Vagina (tissue), 2 donors: ENCODE measurements around the gene TUT4. TPM values are rescaled to one million over a fixed set of nuclear protein-coding genes. Genes with fewer than 3 reads are reported as not detected.

Experiments used
- DNase-seq, 2 donors: peaks; one replicate each; pipeline ENCODE4 v3.0.0-alpha.2; 2017; ENCODE audit errors: extremely low spot score in 2 of 2
- H3K27ac ChIP-seq: fragments of 200-600 bp; sonication (generic); one replicate; pipeline ENCODE4 v1.5.1; 2019
- H3K27me3 ChIP-seq: fragments of 200-600 bp; sonication (generic); one replicate; pipeline ENCODE4 v1.5.1; 2019
- H3K36me3 ChIP-seq, 2 donors: fragments of 200-600 bp; sonication (generic); one replicate each; pipeline ENCODE4 v1.5.1; 2017 to 2019
- H3K4me1 ChIP-seq: fragments of 200-600 bp; sonication (generic); one replicate; pipeline ENCODE4 v1.5.1; 2019
- H3K4me3 ChIP-seq, 2 donors: fragments of 200-600 bp; sonication (generic); 1 replicate in 1 of 2; 2 replicates in 1 of 2; pipeline ENCODE4 v1.5.1; 2016 to 2019
- H3K9me3 ChIP-seq: fragments of 200-600 bp; sonication (generic); one replicate; pipeline ENCODE4 v1.5.1; 2019
- POLR2A ChIP-seq, 2 donors: fragments of 450-650 bp; IDR thresholded peaks; one replicate each; pipeline ENCODE4 v1.6.1; 2017; ENCODE audit warnings: antibody characterized with exemption in 2 of 2, mild to moderate bottlenecking in 2 of 2, moderate library complexity in 2 of 2
- POLR2AphosphoS5 ChIP-seq, 2 donors: sonication (generic); formaldehyde crosslinking; IDR thresholded peaks; one replicate each; pipeline ENCODE4 v1.9.0; 2017; ENCODE audit warnings: antibody characterized with exemption in 2 of 2, mild to moderate bottlenecking in 2 of 2, low read depth in 1 of 2; ENCODE audit not compliant: insufficient read depth in 1 of 2
- intact Hi-C: fragments of 100-400 bp; cut with DNase I; formaldehyde crosslinking; loops from one replicate; pipeline ENCODE4 v1.15.1; 2023
- total RNA-seq: library from RNA; depleted of rRNA; stranded (reverse); fragments of >200 nt; gene quantifications from one replicate; pipeline ENCODE4 v1.2.3, GENCODE V29; 2016
- TF ChIP-seq, protein P1 (sequence below), 3 experiments: fragments of 450-650 bp in 2 of 3; fragments of 200-600 bp in 1 of 3; sonication (generic) in 1 of 3; IDR thresholded peaks; one replicate each; pipeline ENCODE4 v1.5.1; 2017 to 2019; ENCODE audit warnings: antibody characterized with exemption in 3 of 3, mild to moderate bottlenecking in 2 of 3, moderate library complexity in 2 of 3

Gene TUT4
- total RNA-seq, 1 donor from 2014 or later: 78.1 TPM

DNA sequence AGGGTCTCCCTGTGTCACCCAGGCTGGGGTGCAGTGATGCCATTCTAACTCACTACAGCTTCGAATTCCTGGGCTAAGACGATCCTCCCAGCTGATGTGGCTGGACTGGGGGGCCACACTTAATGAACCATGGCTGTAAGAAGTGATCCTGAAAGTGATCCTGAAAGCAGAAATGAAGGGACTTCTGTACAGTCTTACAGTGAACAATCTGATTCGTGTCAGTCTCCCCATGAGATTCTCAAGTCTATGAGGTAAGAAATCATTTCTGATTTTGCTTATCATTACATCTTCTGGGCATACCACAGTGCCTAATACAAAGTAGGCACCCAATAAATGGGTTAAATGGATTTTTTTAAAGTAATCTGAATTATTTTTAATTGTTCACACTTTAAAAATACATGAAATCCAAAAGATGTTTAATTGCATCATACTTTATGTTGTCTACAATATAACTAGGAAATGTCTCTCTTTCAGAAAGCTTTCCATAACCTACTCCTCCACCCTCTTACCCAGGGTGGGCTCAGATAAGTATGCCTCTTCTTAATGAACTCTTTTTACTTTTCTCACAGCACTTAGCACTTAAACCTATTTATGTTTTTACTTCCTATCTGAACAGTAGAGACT lies 21.5 kb downstream of the TUT4 start:
- no peaks in the 10 kb centered on the region for H3K27me3 ChIP-seq
- H3K36me3 ChIP-seq: no peaks in the 10 kb centered on the region
- H3K9me3 ChIP-seq: no peaks in the 10 kb centered on the region
- no peaks in the 10 kb centered on the region for H3K4me1 ChIP-seq
- DNase-seq: no peak
- TF ChIP-seq, protein P1, sequence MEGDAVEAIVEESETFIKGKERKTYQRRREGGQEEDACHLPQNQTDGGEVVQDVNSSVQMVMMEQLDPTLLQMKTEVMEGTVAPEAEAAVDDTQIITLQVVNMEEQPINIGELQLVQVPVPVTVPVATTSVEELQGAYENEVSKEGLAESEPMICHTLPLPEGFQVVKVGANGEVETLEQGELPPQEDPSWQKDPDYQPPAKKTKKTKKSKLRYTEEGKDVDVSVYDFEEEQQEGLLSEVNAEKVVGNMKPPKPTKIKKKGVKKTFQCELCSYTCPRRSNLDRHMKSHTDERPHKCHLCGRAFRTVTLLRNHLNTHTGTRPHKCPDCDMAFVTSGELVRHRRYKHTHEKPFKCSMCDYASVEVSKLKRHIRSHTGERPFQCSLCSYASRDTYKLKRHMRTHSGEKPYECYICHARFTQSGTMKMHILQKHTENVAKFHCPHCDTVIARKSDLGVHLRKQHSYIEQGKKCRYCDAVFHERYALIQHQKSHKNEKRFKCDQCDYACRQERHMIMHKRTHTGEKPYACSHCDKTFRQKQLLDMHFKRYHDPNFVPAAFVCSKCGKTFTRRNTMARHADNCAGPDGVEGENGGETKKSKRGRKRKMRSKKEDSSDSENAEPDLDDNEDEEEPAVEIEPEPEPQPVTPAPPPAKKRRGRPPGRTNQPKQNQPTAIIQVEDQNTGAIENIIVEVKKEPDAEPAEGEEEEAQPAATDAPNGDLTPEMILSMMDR (IDR thresholded peaks at IDR 0.05): no peak
- TF ChIP-seq POLR2A (IDR thresholded peaks at IDR 0.05) (no peak), POLR2AphosphoS5 (IDR thresholded peaks at IDR 0.05; ENCODE audit: insufficient read depth in 1 of 2, low read depth in 1 of 2) (no peak)
- H3K27ac ChIP-seq: no peak overlapping the region
- H3K4me3 ChIP-seq: no peak overlapping the region
- intact Hi-C loops: no loop called here

DNA sequence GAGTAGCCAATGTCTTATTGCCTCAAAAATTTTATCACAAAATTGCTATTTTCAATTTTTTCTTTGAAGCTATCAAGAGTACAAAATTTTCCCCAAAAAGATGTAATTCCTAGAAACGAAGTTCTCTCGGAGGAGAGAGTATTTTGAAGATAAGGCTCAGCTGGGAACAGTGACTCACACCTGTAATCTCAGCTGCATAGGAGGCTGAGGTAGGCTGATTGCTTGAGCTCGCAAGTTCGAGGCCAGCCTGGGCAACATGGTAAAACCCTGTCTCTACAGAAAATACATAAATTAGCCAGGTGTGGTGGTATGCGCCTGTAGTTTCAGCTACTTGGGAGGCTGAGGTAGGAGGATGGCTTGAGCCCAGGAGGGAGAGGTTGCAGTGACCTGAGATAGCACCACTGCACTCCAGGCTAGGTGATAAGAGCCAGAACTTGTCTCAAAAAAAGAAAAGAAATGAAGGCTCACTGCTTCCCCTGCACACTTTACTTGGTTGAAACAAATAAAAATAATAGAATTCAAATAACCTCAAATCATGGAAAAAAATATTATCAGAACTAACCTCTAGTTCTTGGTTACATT lies 22.2 kb downstream of the TUT4 start:
- Histone ChIP-seq H3K27ac (no peak overlapping the region), H3K9me3 (no peaks in the 10 kb centered on the region), H3K4me1 (no peaks in the 10 kb centered on the region), H3K36me3 (peaks cover 0 to 5% of the 10 kb centered on the region in 2 donors), H3K4me3 (no peak overlapping the region), H3K27me3 (no peaks in the 10 kb centered on the region)
- intact Hi-C loops: no loop called here
- no peak for DNase-seq
- TF ChIP-seq POLR2AphosphoS5 (IDR thresholded peaks at IDR 0.05; ENCODE audit: insufficient read depth in 1 of 2, low read depth in 1 of 2): no peak
- no peak for TF ChIP-seq POLR2A (IDR thresholded peaks at IDR 0.05)
- TF ChIP-seq, protein P1 (IDR thresholded peaks at IDR 0.05): no peak

DNA sequence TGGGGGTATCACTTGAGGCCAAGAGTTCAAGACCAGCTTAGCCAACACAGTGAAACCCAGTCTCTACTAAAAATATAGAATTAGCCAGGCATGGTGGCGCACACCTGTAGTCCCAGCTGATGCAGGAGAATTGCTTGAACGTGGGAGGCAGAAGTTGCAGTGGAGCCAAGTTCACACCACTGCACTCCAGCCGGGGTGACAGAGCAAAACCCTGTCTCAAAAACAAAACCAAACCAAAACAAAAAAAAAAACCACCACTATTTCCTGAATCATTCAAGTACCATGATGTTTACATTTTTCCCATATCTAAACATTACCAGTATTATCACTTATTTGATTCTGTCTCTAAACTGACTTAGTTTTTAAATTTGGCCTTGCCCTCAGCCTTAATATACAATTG lies 29.5 kb downstream of the TUT4 start:
- H3K27me3 ChIP-seq: no peaks in the 10 kb centered on the region
- intact Hi-C loops: no loop called here
- TF ChIP-seq, protein P1 (IDR thresholded peaks at IDR 0.05): no peak
- TF ChIP-seq POLR2A (IDR thresholded peaks at IDR 0.05) (no peak), POLR2AphosphoS5 (IDR thresholded peaks at IDR 0.05; ENCODE audit: insufficient read depth in 1 of 2, low read depth in 1 of 2) (no peak)
- H3K4me1 ChIP-seq: peaks cover 4% of the 10 kb centered on the region
- no peak overlapping the region for H3K4me3 ChIP-seq
- H3K9me3 ChIP-seq: no peaks in the 10 kb centered on the region
- peaks cover 0 to 10% of the 10 kb centered on the region in 2 donors for H3K36me3 ChIP-seq
- no peak overlapping the region for H3K27ac ChIP-seq
- no peak for DNase-seq

DNA sequence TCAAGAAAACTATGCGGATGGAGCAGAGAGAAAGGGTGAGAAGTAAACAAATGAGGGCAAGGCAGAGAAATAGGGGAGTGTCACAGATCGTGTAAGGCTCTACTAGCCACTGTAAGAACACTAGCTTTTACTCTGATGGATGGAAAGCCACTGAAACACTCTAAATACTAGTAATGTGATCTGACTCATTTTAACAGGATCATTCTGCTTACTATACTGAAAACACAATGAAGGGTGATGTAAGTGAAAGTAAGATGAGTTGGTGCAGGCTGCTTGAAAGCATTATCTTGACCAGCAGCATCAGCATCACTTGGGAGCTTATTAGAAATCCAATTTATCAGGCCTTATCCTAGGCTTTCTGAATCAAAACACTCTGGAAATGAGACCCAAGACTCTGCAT lies 32.7 kb downstream of the TUT4 start:
- H3K36me3 ChIP-seq: peaks cover 0 to 9% of the 10 kb centered on the region in 2 donors
- intact Hi-C loops: no loop called here
- no peak overlapping the region for H3K27ac ChIP-seq
- peaks cover 4% of the 10 kb centered on the region for H3K4me1 ChIP-seq
- H3K9me3 ChIP-seq: no peaks in the 10 kb centered on the region
- H3K4me3 ChIP-seq: no peak overlapping the region
- no peak for DNase-seq
- TF ChIP-seq, protein P1 (IDR thresholded peaks at IDR 0.05): no peak
- no peak for TF ChIP-seq POLR2A (IDR thresholded peaks at IDR 0.05)
- no peak for TF ChIP-seq POLR2AphosphoS5 (IDR thresholded peaks at IDR 0.05; ENCODE audit: insufficient read depth in 1 of 2, low read depth in 1 of 2)
- H3K27me3 ChIP-seq: no peaks in the 10 kb centered on the region

DNA sequence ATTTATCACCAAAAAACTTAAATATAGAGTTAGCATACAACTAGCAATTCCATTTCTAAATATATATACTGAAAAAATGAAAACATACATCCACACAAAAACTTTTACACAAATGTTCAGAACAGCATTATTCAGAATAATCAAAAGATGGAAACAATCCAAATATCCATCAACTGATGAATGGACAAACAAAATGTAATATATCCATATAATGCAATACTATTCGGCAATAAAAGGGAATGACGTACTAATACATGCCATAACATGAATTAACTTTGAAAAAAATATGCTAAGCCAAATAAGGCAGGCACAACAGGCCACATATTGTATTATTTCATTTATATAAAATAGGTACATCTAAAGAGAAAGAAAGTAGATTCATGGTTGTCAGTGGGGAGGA lies 33.9 kb downstream of the TUT4 start:
- Histone ChIP-seq H3K9me3 (no peaks in the 10 kb centered on the region), H3K27ac (no peak overlapping the region), H3K36me3 (peaks cover 0 to 18% of the 10 kb centered on the region in 2 donors), H3K4me3 (no peak overlapping the region), H3K4me1 (peaks cover 4% of the 10 kb centered on the region), H3K27me3 (no peaks in the 10 kb centered on the region)
- TF ChIP-seq POLR2A (IDR thresholded peaks at IDR 0.05) (no peak), POLR2AphosphoS5 (IDR thresholded peaks at IDR 0.05; ENCODE audit: insufficient read depth in 1 of 2, low read depth in 1 of 2) (no peak)
- TF ChIP-seq, protein P1 (IDR thresholded peaks at IDR 0.05): no peak
- DNase-seq: no peak
- intact Hi-C loops: no loop called here
